SU-DHL-6 (cell line): ENCODE results near the gene HPSE.

Source experiments
- H2AFZ ChIP-seq: fragments of 200-600 bp; sonication (generic); 2 replicates; pipeline ENCODE4 v1.6.1; 2014; ENCODE audit warnings: low read depth, mild to moderate bottlenecking, moderate library complexity, mixed read lengths, antibody characterized with exemption, low read length; ENCODE audit not compliant: severe bottlenecking
- H3F3A ChIP-seq: fragments of 200-600 bp; shearing (Covaris generic); 2 replicates; pipeline ENCODE4 v1.6.0; 2016; ENCODE audit warnings: antibody characterized with exemption, mild to moderate bottlenecking; ENCODE audit not compliant: insufficient read depth
- H3K27ac ChIP-seq: fragments of 200-600 bp; sonication (generic); 2 replicates; pipeline ENCODE4 v1.5.1; 2016; ENCODE audit warnings: low read depth, mild to moderate bottlenecking, low read length, moderate library complexity, mixed read lengths
- H3K27me3 ChIP-seq: fragments of 200-600 bp; sonication (generic), shearing (Covaris generic); 2 replicates; pipeline ENCODE4 v1.6.0; 2014; ENCODE audit warnings: mild to moderate bottlenecking, low read length
- H3K36me3 ChIP-seq: fragments of 200-600 bp; sonication (generic); 2 replicates; pipeline ENCODE4 v1.6.1; 2014; ENCODE audit warnings: mild to moderate bottlenecking, low read length, mixed read lengths
- H3K4me2 ChIP-seq: fragments of 300-600, 200-600 bp; shearing (Covaris generic), sonication (generic); 2 replicates; pipeline ENCODE4 v1.6.0; 2014; ENCODE audit warnings: low read length, low read depth, mild to moderate bottlenecking; ENCODE audit not compliant: poor library complexity, severe bottlenecking
- H3K4me3 ChIP-seq: fragments of 200-600 bp; sonication (generic); 2 replicates; pipeline ENCODE4 v1.5.1; 2014; ENCODE audit warnings: antibody characterized with exemption, low read length, mild to moderate bottlenecking, mixed read lengths; ENCODE audit not compliant: insufficient read depth, poor library complexity, severe bottlenecking
- H3K79me2 ChIP-seq: fragments of 200-600 bp; sonication (generic); 2 replicates; pipeline ENCODE4 v1.6.1; 2014; ENCODE audit warnings: mild to moderate bottlenecking, low read length, moderate library complexity; ENCODE audit not compliant: insufficient read depth
- H3K9ac ChIP-seq: fragments of 200-600 bp; sonication (generic); 2 replicates; pipeline ENCODE4 v1.7.0; 2014; ENCODE audit warnings: mild to moderate bottlenecking, low read length
- H3K9me2 ChIP-seq: fragments of 200-600 bp; sonication (generic); replicated peaks from 2 replicates; pipeline ENCODE4 v1.6.1; 2014; ENCODE audit warnings: low read length; ENCODE audit not compliant: insufficient read depth
- H3K9me3 ChIP-seq: fragments of 200-600 bp; sonication (generic); 2 replicates; pipeline ENCODE4 v1.6.1; 2014; ENCODE audit warnings: low read length, mixed read lengths; ENCODE audit not compliant: insufficient read depth
- H4K20me1 ChIP-seq: fragments of 200-600 bp; sonication (generic); 2 replicates; pipeline ENCODE4 v1.6.1; 2014; ENCODE audit warnings: low read depth, mild to moderate bottlenecking, antibody characterized with exemption, low read length, moderate library complexity, mixed read lengths
- EZH2phosphoT487 ChIP-seq: fragments of 200-600 bp; sonication (generic), shearing (Covaris generic); conservative IDR thresholded peaks from 2 replicates; pipeline ENCODE4 v1.6.1; 2018; ENCODE audit warnings: mild to moderate bottlenecking, antibody characterized with exemption, low read length, moderate library complexity, mixed read lengths
- TF ChIP-seq, protein P1 (sequence below): fragments of 200-600 bp; sonication (generic); IDR thresholded peaks from one replicate; pipeline ENCODE4 v1.5.1; 2017; ENCODE audit warnings: antibody characterized with exemption, mild to moderate bottlenecking, low read length, moderate library complexity; ENCODE audit not compliant: insufficient read depth, poor library complexity, severe bottlenecking

Gene HPSE

DNA sequence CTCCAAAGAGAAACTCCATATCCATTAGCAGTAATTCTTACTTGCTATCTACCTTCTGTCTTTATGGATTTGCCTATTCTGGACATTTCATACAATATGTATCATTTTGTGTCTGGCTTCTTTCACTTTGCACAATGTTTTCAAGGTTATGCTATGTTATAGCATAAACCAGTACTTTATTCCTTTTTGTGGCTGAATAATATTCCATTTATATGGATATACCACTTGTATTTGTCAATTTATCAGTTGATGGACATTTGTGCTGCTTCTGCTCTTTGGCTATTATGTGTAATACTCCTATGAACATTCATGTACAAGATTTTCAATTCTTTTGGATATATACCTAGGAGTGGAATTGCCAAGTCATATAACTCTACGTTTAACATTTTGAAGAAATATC, 18.9 kb upstream of the HPSE start:
- TF ChIP-seq, protein P1, sequence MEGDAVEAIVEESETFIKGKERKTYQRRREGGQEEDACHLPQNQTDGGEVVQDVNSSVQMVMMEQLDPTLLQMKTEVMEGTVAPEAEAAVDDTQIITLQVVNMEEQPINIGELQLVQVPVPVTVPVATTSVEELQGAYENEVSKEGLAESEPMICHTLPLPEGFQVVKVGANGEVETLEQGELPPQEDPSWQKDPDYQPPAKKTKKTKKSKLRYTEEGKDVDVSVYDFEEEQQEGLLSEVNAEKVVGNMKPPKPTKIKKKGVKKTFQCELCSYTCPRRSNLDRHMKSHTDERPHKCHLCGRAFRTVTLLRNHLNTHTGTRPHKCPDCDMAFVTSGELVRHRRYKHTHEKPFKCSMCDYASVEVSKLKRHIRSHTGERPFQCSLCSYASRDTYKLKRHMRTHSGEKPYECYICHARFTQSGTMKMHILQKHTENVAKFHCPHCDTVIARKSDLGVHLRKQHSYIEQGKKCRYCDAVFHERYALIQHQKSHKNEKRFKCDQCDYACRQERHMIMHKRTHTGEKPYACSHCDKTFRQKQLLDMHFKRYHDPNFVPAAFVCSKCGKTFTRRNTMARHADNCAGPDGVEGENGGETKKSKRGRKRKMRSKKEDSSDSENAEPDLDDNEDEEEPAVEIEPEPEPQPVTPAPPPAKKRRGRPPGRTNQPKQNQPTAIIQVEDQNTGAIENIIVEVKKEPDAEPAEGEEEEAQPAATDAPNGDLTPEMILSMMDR, result no peak
- no peak for TF ChIP-seq EZH2phosphoT487
- Histone ChIP-seq H3K4me3 (no peak overlapping the region), H3K9ac (no peak overlapping the region), H4K20me1 (no peaks in the 10 kb centered on the region), H3K9me2 (no peaks in the 10 kb centered on the region), H3F3A (no peaks in the 10 kb centered on the region), H3K4me2 (no peak overlapping the region), H3K27ac (no peak overlapping the region), H3K36me3 (no peaks in the 10 kb centered on the region), H3K27me3 (no peaks in the 10 kb centered on the region), H3K9me3 (no peaks in the 10 kb centered on the region), H2AFZ (no peak overlapping the region), H3K79me2 (no peaks in the 10 kb centered on the region)

DNA sequence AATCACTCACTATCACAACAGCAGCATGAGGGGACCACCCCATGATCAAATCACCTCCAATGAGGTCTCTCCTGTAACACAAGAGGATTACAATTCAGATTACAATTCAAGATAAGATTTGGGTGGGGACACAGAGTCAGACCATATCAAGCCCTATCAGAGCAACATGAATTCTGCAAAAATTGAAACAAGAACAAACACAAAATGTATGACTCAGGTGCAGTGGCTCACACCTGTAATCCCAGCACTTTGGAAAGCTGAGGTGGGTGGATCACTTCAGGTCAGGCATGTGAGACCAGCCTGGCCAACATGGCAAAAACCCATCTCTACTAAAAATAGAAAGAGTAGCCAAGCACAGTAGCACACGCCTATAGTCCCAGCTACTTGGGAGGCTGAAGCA, 13.4 kb upstream of the HPSE start:
- Histone ChIP-seq H3K27me3 (no peaks in the 10 kb centered on the region), H3F3A (no peaks in the 10 kb centered on the region), H3K36me3 (no peaks in the 10 kb centered on the region), H3K9ac (no peak overlapping the region), H3K79me2 (no peaks in the 10 kb centered on the region), H3K4me3 (no peak overlapping the region), H2AFZ (no peak overlapping the region), H3K9me2 (no peaks in the 10 kb centered on the region), H3K9me3 (no peaks in the 10 kb centered on the region), H3K4me2 (no peak overlapping the region), H3K27ac (no peak overlapping the region), H4K20me1 (no peaks in the 10 kb centered on the region)
- TF ChIP-seq, protein P1, result no peak
- TF ChIP-seq EZH2phosphoT487, result no peak

DNA sequence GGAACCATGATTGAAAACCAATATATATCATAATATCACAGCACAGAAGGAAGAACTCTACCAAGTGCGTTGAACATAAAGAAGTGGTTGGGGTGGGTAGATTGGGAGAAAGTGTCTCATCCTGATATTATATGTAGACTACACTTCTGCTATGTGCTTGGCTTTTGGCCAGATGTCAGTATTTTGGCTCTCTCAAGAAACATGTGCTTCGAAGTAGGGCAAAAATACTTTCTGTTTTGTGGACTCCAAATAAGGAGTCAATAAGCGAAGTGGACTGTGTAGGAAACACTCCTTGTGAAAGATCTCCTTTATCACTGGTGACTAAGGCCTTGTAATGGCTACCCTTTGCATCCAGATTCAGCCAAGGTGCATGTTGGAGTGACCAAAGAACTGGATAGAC, 7.8 kb upstream of the HPSE start:
- Histone ChIP-seq H3K79me2 (no peaks in the 10 kb centered on the region), H3K9me3 (no peaks in the 10 kb centered on the region), H3K27me3 (no peaks in the 10 kb centered on the region), H3K9me2 (no peaks in the 10 kb centered on the region), H3F3A (no peaks in the 10 kb centered on the region), H3K36me3 (no peaks in the 10 kb centered on the region), H3K27ac (no peak overlapping the region), H3K4me2 (no peak overlapping the region), H3K4me3 (no peak overlapping the region), H4K20me1 (no peaks in the 10 kb centered on the region), H3K9ac (no peak overlapping the region), H2AFZ (no peak overlapping the region)
- no peak for TF ChIP-seq EZH2phosphoT487
- TF ChIP-seq, protein P1, result no peak
